ENCODE measurements around the gene CAST. TPM values are rescaled to one million over a fixed set of nuclear protein-coding genes. Genes with fewer than 3 reads are reported as not detected.

Gene CAST
- polyA plus RNA-seq, 2 of the 4 experiments (the other 2 are of a cell fraction), result 163 to 257 TPM

DNA sequence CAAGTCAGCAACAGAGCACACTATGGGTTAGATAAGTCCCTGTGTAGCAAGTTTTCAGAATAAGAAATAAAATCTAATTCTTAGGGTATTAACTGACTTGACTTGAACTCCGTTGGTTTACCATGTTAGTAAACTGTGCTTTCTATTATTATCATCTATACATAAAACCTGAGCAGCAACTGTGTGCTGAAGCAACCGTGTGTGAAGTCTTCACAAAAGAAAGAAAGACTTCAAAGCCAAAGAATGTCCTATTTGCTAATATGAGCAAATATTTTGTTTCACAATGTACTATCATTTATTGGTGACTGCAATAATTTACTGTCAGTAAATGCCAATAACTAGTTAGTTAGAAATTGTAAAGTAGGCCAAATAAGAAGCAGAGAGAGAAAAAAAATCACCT lies 112.9 kb downstream of the CAST start:
- Histone ChIP-seq H3K4me3 (no peak overlapping the region), H3K4me2 (no peak overlapping the region), H3K27ac (no peak overlapping the region), H3K4me1 (peaks cover 6% of the 10 kb centered on the region), H3K9me3 (no peaks in the 10 kb centered on the region)
- TF ChIP-seq ZFP36 (IDR thresholded peaks at IDR 0.05; ENCODE audit: borderline replicate concordance, partially characterized antibody) (no peak), NPAS2 (CRISPR knock-in tag; IDR thresholded peaks at IDR 0.05; ENCODE audit: borderline replicate concordance) (no peak), EHMT2 (IDR thresholded peaks at IDR 0.05; ENCODE audit: low read depth) (no peak), PHF8 (IDR thresholded peaks at IDR 0.05; ENCODE audit: borderline replicate concordance, low read depth) (no peak), HOXB13 (CRISPR knock-in tag; IDR thresholded peaks at IDR 0.05; ENCODE audit: low read depth) (no peak), CEBPB (IDR thresholded peaks at IDR 0.05) (no peak), MAFK (IDR thresholded peaks at IDR 0.05; ENCODE audit: partially characterized antibody) (no peak), RFX5 (IDR thresholded peaks at IDR 0.05) (no peak), CBX2 (IDR thresholded peaks at IDR 0.05; ENCODE audit: borderline replicate concordance, low read depth) (no peak), CHD2 (IDR thresholded peaks at IDR 0.05; ENCODE audit: low read length, partially characterized antibody) (no peak), FOSB (CRISPR knock-in tag; IDR thresholded peaks at IDR 0.05) (no peak)
- TF ChIP-seq, protein P1, sequence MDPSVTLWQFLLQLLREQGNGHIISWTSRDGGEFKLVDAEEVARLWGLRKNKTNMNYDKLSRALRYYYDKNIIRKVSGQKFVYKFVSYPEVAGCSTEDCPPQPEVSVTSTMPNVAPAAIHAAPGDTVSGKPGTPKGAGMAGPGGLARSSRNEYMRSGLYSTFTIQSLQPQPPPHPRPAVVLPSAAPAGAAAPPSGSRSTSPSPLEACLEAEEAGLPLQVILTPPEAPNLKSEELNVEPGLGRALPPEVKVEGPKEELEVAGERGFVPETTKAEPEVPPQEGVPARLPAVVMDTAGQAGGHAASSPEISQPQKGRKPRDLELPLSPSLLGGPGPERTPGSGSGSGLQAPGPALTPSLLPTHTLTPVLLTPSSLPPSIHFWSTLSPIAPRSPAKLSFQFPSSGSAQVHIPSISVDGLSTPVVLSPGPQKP (IDR thresholded peaks at IDR 0.05; ENCODE audit: low read depth, low read length), result no peak
- TF ChIP-seq, protein P2, sequence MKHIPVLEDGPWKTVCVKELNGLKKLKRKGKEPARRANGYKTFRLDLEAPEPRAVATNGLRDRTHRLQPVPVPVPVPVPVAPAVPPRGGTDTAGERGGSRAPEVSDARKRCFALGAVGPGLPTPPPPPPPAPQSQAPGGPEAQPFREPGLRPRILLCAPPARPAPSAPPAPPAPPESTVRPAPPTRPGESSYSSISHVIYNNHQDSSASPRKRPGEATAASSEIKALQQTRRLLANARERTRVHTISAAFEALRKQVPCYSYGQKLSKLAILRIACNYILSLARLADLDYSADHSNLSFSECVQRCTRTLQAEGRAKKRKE (CRISPR knock-in tag; IDR thresholded peaks at IDR 0.05; ENCODE audit: low read depth), result no peak
- ChIA-PET CTCF (interaction anchor here (1.6 to 1.7 kb wide), 2 partner anchors 23 to 388 kb away, joined by 5 to 7 read pairs; no protein-coding TSS in a partner anchor), POLR2A (no interaction called here)
- ATAC-seq (no peak), FAIRE-seq (no peak), DNase-seq (ENCODE audit: low read depth in 1 of 2, low spot score in 1 of 2) (no peak)
- WGBS (ENCODE audit: missing lambda C conversion rate), result 77% methylated on average over 2 of the region's 2 CpGs

DNA sequence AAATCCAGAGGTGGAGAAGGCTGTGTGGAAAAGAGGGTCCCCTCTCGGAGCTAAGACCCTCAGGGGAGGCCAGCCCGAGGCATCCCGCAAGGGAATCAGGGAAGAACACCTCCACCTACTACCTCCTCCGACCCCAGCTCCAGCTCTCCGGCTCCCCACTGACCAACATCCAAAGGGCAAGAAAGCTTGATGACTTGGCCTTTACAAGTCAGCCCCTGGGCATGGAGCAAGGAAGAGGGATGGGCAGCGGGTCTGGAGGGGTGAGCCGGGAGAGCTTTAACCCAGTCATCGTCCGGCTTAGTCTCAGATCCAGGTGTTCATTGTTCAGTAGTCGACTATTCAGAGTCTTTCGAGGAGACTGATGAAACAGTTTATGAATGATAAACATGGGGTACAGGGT lies 113.5 kb downstream of the CAST start:
- POLR2A ChIA-PET, result no interaction called here
- WGBS (ENCODE audit: missing lambda C conversion rate), result 87% methylated on average over 11 of the region's 11 CpGs
- Histone ChIP-seq H3K4me3 (no peak overlapping the region), H3K27ac (no peak overlapping the region), H3K4me2 (no peak overlapping the region), H3K4me1 (peaks cover 13% of the 10 kb centered on the region), H3K9me3 (no peaks in the 10 kb centered on the region)
- no peak for ATAC-seq
- DNase-seq (ENCODE audit: low read depth in 1 of 2, low spot score in 1 of 2), result no peak
- TF ChIP-seq SMC3 (IDR thresholded peaks at IDR 0.05) (no peak), GATA3 (IDR thresholded peaks at IDR 0.05; ENCODE audit: borderline replicate concordance) (no peak), RNF2 (IDR thresholded peaks at IDR 0.05; ENCODE audit: borderline replicate concordance, low read depth) (no peak), HDAC2 (IDR thresholded peaks at IDR 0.05) (no peak), MYC (IDR thresholded peaks at IDR 0.05; ENCODE audit: borderline replicate concordance, low read length) (no peak), CHD2 (IDR thresholded peaks at IDR 0.05; ENCODE audit: low read length, partially characterized antibody) (no peak)
- TF ChIP-seq, protein P3, sequence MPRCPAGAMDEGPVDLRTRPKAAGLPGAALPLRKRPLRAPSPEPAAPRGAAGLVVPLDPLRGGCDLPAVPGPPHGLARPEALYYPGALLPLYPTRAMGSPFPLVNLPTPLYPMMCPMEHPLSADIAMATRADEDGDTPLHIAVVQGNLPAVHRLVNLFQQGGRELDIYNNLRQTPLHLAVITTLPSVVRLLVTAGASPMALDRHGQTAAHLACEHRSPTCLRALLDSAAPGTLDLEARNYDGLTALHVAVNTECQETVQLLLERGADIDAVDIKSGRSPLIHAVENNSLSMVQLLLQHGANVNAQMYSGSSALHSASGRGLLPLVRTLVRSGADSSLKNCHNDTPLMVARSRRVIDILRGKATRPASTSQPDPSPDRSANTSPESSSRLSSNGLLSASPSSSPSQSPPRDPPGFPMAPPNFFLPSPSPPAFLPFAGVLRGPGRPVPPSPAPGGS (IDR thresholded peaks at IDR 0.05), result no peak
- CTCF ChIA-PET, result interaction anchor here (1.5 to 1.7 kb wide), 3 partner anchors 23 to 387 kb away, joined by 4 to 7 read pairs (median 5); no protein-coding TSS in a partner anchor
- no peak for FAIRE-seq

DNA sequence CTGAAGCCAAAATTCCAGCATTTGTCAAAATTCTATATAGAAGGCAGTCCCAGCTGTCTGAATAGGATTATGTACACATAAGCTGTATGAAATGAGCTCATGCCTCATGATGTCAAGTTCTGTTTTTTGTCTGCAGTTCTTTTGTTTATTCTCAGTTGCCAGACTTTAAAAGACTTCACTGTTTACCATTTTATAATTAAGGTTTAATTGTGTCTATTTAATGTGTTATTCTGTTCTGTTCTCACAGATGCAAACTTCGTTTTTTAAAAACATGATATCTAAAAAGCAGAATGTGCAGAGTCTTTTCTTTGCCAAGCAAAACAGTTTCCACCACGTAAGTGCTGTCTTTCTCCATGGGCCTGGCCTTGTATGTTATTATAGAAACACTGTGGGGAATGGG lies 114.4 kb downstream of the CAST start:
- FAIRE-seq (no peak), ATAC-seq (no peak), DNase-seq (ENCODE audit: low read depth in 1 of 2, low spot score in 1 of 2) (no peak)
- WGBS (ENCODE audit: missing lambda C conversion rate), result 89% methylated on average over 2 of the region's 2 CpGs
- POLR2A ChIA-PET, result no interaction called here
- no peak overlapping the region for H3K4me3 ChIP-seq
- no peaks in the 10 kb centered on the region for H3K9me3 ChIP-seq
- no peak overlapping the region for H3K4me2 ChIP-seq
- CTCF ChIA-PET, result interaction anchor here (1.1 to 1.7 kb wide), 4 partner anchors 23 to 386 kb away, joined by 3 to 7 read pairs (median 4); no protein-coding TSS in a partner anchor
- TF ChIP-seq CHD2 (IDR thresholded peaks at IDR 0.05; ENCODE audit: low read length, partially characterized antibody) (no peak), RNF2 (IDR thresholded peaks at IDR 0.05; ENCODE audit: borderline replicate concordance, low read depth) (no peak), ZC3H11A (IDR thresholded peaks at IDR 0.05) (no peak), MAX (IDR thresholded peaks at IDR 0.05) (no peak), KDM1A (IDR thresholded peaks at IDR 0.05; ENCODE audit: low read depth) (no peak), MAFK (IDR thresholded peaks at IDR 0.05; ENCODE audit: partially characterized antibody) (no peak), USF2 (IDR thresholded peaks at IDR 0.05) (no peak), CBX2 (IDR thresholded peaks at IDR 0.05; ENCODE audit: borderline replicate concordance, low read depth) (no peak), PHF8 (IDR thresholded peaks at IDR 0.05; ENCODE audit: borderline replicate concordance, low read depth) (no peak), TFCP2L1 (CRISPR knock-in tag; IDR thresholded peaks at IDR 0.05) (no peak), KDM5A (IDR thresholded peaks at IDR 0.05) (no peak), GATA3 (IDR thresholded peaks at IDR 0.05; ENCODE audit: borderline replicate concordance) (no peak)
- TF ChIP-seq, protein P2 (CRISPR knock-in tag; IDR thresholded peaks at IDR 0.05; ENCODE audit: low read depth), result no peak
- H3K27ac ChIP-seq, result no peak overlapping the region
- H3K4me1 ChIP-seq, result peaks cover 22% of the 10 kb centered on the region
